HTR-8/SVneo (cell line): Measurements from ENCODE around the gene CACNB3.
"Not testable (repeated sequence)": the region's sequence is repeated elsewhere in the genome, so short reads cannot be mapped to it uniquely, and the experiment has no call there.

Experiments
- DNase-seq: peaks from one replicate; pipeline ENCODE4 v3.0.0; 2011; ENCODE audit warnings: low spot score, mixed read lengths; ENCODE audit not compliant: insufficient read length
- FAIRE-seq: peaks from 2 replicates; lab custom pipeline; 2011; peaks lifted over from hg19 to GRCh38; lab: Jason Lieb, UNC

CACNB3 gene

GRCh38 chr12:48815126-48816110 lies 2.9 kb upstream of the CACNB3 start:
- DNase-seq (peak; percentile 69), FAIRE-seq (peak; percentile 93)

DNA sequence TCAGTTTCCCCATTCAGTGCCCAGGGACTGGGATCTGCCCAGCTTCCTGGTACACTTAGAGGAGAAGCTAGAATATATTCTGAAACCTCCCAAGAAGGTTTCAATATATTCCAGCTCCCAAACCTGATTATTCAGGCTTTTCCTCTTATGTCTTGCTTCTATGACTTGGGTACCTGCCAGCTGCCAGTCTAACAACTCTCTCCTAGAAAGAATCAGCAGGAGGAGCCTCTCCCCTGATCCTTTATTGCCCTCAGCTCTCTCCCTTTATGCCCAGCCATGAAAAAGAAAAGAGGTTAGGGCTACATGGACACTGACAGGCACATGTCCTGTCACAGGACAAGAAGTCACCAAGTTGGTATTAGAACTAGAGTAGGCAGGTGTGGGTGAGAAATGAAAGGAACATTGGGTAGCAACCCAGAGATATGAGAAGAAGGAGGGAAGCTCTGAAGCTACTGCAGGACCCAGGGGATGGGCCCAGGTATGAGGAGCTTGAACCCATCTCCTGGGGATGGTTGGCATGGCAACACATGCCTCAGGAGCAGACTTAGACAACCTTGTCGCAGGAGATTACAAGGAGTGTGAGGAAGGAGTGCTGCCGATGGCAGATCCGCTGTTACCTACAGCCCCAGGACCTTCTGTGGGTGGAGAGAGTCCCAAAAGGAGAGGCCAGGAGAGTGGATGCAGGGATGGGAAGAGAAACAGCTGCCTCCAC lies 2.0 kb upstream of the CACNB3 start:
- FAIRE-seq: no peak

GRCh38 chr12:48818831-48819590 lies 715 bp downstream of the CACNB3 start:
- DNase-seq (no peak), FAIRE-seq (no peak)

More for the DNA sequence above, 2.0 kb upstream of the CACNB3 start:
- DNase-seq: no peak

- FAIRE-seq: no peak
Observed at GRCh38 chr12:48819986-48820725, 1.9 kb downstream of the CACNB3 start.

DNA sequence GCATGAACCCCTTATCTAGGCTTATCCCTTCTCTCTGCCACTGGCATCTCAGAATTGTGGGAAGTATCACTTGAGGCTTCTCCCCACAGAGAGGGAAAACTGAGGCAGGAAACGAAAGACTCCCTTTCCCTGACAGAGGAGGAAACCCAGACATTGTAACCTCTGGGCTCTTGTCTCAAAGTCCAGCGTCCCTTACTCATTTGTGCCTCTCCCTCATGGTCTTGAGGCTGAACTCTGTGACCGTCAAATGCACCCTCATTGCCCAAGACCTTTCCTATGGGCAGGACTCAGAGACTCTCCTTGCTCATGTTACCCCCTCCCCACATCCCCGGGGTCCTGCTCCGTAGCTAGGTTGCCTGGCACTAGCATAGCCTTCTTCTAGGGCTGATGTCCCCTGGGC lies 3.8 kb downstream of the CACNB3 start:
- FAIRE-seq (no peak), DNase-seq (no peak)

More at GRCh38 chr12:48819986-48820725, 1.9 kb downstream of the CACNB3 start:
- DNase-seq: no peak

DNA sequence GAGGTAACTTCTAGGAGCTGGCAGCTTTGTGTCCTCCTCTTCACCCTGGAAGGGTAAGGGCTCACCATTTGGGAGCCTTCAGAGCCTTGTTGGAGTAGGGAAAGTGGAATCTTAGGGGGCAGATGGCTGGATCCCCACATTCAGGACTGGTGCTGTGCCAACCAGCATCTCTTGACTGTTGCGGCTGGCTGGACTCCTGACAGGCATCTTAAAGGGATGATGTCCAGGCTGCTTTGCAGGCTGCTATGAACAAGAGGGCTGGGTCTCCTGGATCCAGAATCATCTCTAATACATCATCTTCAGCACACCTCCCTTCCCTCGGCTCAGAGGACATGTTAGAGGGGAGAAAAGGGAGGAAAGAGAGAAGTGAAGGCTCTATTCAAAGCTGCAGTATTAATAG lies 4.4 kb downstream of the CACNB3 start:
- no peak for FAIRE-seq

GRCh38 chr12:48823281-48823680 lies 5.0 kb downstream of the CACNB3 start:
- no peak for FAIRE-seq
- no peak for DNase-seq

More for the DNA sequence above, 4.4 kb downstream of the CACNB3 start:
- DNase-seq: no peak

GRCh38 chr12:48824112-48824511 lies 5.8 kb downstream of the CACNB3 start:
- no peak for DNase-seq
- no peak for FAIRE-seq

DNA sequence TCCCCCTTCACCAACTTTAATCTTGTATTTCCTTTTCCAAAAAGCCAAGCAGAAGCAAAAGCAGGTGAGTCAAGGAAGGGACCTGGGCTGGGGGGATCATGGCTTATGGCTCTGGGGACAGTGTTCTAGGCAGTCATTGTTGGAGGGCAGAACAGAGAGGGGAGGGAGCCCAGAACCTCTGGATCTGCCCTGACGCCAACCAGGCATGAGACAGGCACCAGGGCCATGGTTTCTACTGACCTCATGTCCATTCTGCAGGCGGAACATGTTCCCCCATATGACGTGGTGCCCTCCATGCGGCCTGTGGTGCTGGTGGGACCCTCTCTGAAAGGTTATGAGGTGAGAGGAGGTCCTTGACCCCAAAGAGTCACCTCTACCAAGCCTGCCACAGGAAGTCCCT lies 6.6 kb downstream of the CACNB3 start:
- FAIRE-seq (no peak), DNase-seq (no peak)

DNA sequence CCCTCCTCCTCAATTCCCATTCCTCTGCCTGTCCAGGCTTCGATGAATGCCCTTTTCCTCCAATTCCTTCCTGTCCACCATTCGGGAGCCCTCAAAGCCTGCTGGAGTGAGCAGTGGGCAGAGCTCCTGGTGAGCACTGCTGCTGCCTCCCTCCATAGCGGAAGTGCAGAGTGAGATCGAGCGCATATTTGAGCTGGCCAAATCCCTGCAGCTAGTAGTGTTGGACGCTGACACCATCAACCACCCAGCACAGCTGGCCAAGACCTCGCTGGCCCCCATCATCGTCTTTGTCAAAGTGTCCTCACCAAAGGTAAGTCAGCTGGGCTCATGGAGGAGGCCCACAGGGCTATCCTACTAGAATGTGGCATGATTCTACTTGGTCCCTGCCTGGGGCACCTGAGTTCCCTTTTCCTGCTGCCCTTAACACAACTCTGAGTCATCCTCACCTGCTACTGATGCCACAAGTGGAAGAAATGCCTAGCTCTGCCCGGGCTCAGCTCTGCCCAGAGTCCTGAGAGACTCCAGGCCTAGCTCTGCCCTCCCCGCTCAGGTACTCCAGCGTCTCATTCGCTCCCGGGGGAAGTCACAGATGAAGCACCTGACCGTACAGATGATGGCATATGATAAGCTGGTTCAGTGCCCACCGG lies 8.0 kb downstream of the CACNB3 start:
- DNase-seq (no peak), FAIRE-seq (no peak)

DNA sequence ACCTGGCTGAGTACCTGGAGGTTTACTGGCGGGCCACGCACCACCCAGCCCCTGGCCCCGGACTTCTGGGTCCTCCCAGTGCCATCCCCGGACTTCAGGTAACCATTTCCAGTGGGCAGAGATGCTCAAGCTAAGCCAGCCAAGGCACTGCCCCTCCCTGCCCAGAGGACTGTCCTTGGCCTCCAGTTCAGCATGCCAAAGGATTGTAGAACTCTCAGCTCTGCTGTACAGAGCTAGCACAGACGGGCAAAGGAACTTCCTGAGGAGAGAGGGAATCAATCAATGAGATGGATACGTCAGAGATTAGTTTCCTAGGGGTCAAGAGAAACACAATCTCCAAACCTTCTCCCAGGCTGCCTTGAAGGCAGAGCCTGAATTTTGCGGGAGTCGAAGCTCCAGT lies 8.7 kb downstream of the CACNB3 start:
- FAIRE-seq: no peak
- no peak for DNase-seq

DNA sequence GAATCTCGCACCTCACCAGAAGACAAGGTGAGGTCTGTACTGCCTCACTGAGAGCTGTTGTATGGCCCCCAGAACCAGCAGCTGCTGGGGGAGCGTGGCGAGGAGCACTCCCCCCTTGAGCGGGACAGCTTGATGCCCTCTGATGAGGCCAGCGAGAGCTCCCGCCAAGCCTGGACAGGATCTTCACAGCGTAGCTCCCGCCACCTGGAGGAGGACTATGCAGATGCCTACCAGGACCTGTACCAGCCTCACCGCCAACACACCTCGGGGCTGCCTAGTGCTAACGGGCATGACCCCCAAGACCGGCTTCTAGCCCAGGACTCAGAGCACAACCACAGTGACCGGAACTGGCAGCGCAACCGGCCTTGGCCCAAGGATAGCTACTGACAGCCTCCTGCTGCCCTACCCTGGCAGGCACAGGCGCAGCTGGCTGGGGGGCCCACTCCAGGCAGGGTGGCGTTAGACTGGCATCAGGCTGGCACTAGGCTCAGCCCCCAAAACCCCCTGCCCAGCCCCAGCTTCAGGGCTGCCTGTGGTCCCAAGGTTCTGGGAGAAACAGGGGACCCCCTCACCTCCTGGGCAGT lies 9.3 kb downstream of the CACNB3 start:
- FAIRE-seq (no peak), DNase-seq (no peak)

- DNase-seq: no peak
Observed at GRCh38 chr12:48828293-48828692, 10.0 kb downstream of the CACNB3 start.

DNA sequence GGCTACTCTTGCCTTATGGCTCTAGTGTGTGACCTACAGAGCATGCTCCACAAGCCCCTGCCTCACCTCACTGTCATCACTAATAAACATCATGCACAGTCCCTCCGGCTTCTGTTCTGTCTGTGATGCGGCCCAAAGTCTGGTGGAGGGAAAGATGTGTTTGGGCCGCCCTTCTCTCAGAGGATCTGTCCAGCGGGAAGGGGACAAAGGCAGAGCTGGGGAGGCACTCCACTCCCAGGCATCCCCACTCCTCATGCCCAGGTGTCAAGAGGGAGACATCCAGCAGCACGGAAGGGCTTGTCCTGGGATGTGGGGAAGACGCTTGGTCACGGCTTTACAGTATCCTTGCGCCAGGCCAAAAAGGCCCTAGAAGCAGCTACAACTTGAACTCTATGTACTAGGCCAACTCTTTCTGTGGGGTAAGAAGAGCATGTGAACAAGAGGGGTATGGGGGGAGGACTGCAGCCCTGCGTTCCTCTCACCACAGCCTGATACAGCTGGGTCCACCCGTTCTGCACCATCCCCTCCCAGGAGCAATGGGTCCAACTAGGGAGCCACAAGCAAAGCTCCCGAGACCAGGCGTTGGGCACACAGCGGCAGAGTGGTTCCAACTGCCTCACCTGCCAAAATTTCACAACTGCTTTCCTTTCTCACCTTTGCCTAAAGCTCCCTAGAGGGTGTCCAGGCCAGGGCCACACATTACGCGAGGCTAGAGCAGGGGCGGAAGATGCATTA lies 10.7 kb downstream of the CACNB3 start:
- DNase-seq (no peak), FAIRE-seq (no peak)

More at GRCh38 chr12:48828293-48828692, 10.0 kb downstream of the CACNB3 start:
- FAIRE-seq: no peak

DNA sequence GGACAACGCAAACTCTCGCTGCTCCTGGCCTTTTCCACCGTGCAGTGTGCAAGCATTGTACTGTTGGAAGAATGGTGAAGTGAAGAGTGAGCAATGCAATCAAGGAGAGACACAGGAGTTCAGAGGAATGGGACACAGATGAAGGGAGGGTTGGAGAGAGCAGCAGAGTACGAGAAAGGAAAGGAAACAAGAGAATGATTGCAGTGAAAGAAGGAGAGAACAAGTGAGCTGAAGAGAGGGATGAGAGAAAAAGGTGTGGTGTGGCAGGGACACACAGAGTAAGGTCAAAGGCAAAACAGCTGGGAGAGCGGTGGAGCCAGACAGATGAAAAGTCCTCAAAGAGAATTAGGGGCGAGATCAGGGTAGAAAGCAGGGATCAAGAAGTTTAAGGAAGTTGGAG lies 13.0 kb downstream of the CACNB3 start:
- no peak for DNase-seq
- FAIRE-seq: no peak

- FAIRE-seq (no peak), DNase-seq (no peak)
Observed at GRCh38 chr12:48832321-48833060, 14.2 kb downstream of the CACNB3 start.

GRCh38 chr12:48838048-48838447 lies 19.8 kb downstream of the CACNB3 start:
- FAIRE-seq: no peak
- DNase-seq: no peak

DNA sequence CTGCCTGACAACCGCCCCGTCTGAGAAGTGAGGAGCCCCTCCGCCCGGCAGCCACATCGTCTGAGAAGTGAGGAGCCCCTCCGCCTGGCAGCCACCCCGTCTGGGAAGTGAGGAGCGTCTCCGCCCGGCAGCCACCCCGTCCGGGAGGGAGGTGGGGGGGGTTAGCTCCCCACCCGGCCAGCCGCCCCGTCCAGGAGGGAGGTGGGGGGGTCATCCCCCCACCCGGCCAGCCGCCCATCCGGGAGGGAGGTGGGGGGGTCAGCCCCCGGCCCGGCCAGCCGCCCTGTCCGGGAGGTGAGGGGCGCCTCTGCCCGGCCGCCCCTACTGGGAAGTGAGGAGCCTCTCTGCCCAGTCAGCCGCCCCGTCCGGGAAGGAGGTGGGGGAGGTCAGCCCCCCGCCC lies 23.7 kb downstream of the CACNB3 start:
- not testable (repeated sequence) for FAIRE-seq, DNase-seq
